Nucleus accumbens (tissue), 56 donors: Measurements from ENCODE around the gene DNAJC11.
"Not testable (repeated sequence)": the region's sequence is repeated elsewhere in the genome, so short reads cannot be mapped to it uniquely, and the experiment has no call there.

Source experiments
- DNase-seq, 56 donors: peaks; one replicate each; lab custom pipeline; 2025; lab: John Stamatoyannopoulos, UW

DNAJC11 gene

GRCh38 chr1:6658359-6659060 is 43.1 kb downstream of the DNAJC11 start:
- DNase-seq = no peak

- no peak for DNase-seq
Measured at GRCh38 chr1:6657138-6657537, 44.5 kb downstream of the DNAJC11 start.

GRCh38 chr1:6653436-6654290 is 48.0 kb downstream of the DNAJC11 start:
- peak in 2 of 56 donors; percentile 5 to 6 for DNase-seq

GRCh38 chr1:6652986-6653385 is 48.6 kb downstream of the DNAJC11 start:
- no peak for DNase-seq

- no peak for DNase-seq
Measured at GRCh38 chr1:6651909-6652308, 49.7 kb downstream of the DNAJC11 start.

GRCh38 chr1:6648556-6648955 is 53.1 kb downstream of the DNAJC11 start:
- DNase-seq = no peak

- DNase-seq = peak in 7 of 56 donors; percentile 1 to 35 (median 7)
Measured at GRCh38 chr1:6646499-6647148, 55.0 kb downstream of the DNAJC11 start.

- DNase-seq = no peak
Measured at GRCh38 chr1:6645018-6645417, 56.6 kb downstream of the DNAJC11 start.

- DNase-seq = not testable (repeated sequence)
Measured at GRCh38 chr1:6640867-6641266, 60.7 kb downstream of the DNAJC11 start.

- peak in 40 of 56 donors; percentile 3 to 78 (median 38) for DNase-seq
Measured at GRCh38 chr1:6638226-6638625, 63.4 kb downstream of the DNAJC11 start.

- DNase-seq = no peak
Measured at GRCh38 chr1:6637770-6638169, 63.8 kb downstream of the DNAJC11 start.

- DNase-seq = not testable (repeated sequence)
Measured at GRCh38 chr1:6636778-6637177, 64.8 kb downstream of the DNAJC11 start.

- no peak for DNase-seq
Measured at GRCh38 chr1:6635910-6636760, 65.5 kb downstream of the DNAJC11 start.

GRCh38 chr1:6635161-6635909 is 66.3 kb downstream of the DNAJC11 start:
- DNase-seq = no peak

- DNase-seq = peak in 10 of 56 donors; percentile 4 to 41 (median 12)
Measured at GRCh38 chr1:6634371-6635052, 67.1 kb downstream of the DNAJC11 start.

GRCh38 chr1:6632588-6633514 is 68.8 kb downstream of the DNAJC11 start:
- DNase-seq = no peak

GRCh38 chr1:6631058-6631457 is 70.6 kb downstream of the DNAJC11 start:
- DNase-seq = no peak

GRCh38 chr1:6630027-6630426 is 71.6 kb downstream of the DNAJC11 start:
- no peak for DNase-seq
